HL-60 (cell line): ENCODE results near the gene KIRREL1.

ENCODE experiments used
- GABPA ChIP-seq: IDR thresholded peaks from 2 replicates; pipeline ENCODE4 v1.6.1; 2012; ENCODE audit warnings: low read depth
- POLR2AphosphoS5 ChIP-seq: IDR thresholded peaks from 2 replicates; pipeline ENCODE4 v1.6.1; 2012; ENCODE audit warnings: low read depth
- REST ChIP-seq: IDR thresholded peaks from 2 replicates; pipeline ENCODE4 v1.6.1; 2012; ENCODE audit warnings: low read depth; ENCODE audit not compliant: insufficient replicate concordance
- TF ChIP-seq, protein P1 (sequence below): IDR thresholded peaks from one replicate; pipeline ENCODE4 v1.5.1; 2011; ENCODE audit warnings: low read length, control low read depth, inconsistent platforms; ENCODE audit not compliant: insufficient read depth

GRCh38 chr1:158146165-158146564 lies 152.7 kb downstream of the KIRREL1 start:
- TF ChIP-seq, protein P1, sequence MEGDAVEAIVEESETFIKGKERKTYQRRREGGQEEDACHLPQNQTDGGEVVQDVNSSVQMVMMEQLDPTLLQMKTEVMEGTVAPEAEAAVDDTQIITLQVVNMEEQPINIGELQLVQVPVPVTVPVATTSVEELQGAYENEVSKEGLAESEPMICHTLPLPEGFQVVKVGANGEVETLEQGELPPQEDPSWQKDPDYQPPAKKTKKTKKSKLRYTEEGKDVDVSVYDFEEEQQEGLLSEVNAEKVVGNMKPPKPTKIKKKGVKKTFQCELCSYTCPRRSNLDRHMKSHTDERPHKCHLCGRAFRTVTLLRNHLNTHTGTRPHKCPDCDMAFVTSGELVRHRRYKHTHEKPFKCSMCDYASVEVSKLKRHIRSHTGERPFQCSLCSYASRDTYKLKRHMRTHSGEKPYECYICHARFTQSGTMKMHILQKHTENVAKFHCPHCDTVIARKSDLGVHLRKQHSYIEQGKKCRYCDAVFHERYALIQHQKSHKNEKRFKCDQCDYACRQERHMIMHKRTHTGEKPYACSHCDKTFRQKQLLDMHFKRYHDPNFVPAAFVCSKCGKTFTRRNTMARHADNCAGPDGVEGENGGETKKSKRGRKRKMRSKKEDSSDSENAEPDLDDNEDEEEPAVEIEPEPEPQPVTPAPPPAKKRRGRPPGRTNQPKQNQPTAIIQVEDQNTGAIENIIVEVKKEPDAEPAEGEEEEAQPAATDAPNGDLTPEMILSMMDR, result no peak
- TF ChIP-seq POLR2AphosphoS5, result no peak
- no peak for TF ChIP-seq GABPA
- no peak for TF ChIP-seq REST
